Measurements from ENCODE around the gene PRPF39.
"Not testable (repeated sequence)": the region's sequence is repeated elsewhere in the genome, so short reads cannot be mapped to it uniquely, and the experiment has no call there.

PRPF39 gene

GRCh38 chr14:45135659-45136395, 51.9 kb downstream of the PRPF39 start, which contains the start of gene FANCM:
Gene FANCM (plus strand): TSS chr14:45135930. CDS start chr14:45136032, 102 bp downstream.
- peak within 1 kb of the TSS; percentile 96 for H2AFZ ChIP-seq (ENCODE audit: low read length, unreplicated experiment)
- no peaks in the 10 kb centered on the region for H3K27me3 ChIP-seq (ENCODE audit: insufficient read depth, low read length)
- peaks cover 11% of the 10 kb centered on the region for H3K4me1 ChIP-seq (ENCODE audit: control insufficient read depth, insufficient read depth, low read length, unreplicated experiment)
- H3K4me3 ChIP-seq (ENCODE audit: low read depth, low read length) = peak within 1 kb of the TSS; percentile 92
- peak within 1 kb of the TSS; percentile 66 for H3K27ac ChIP-seq (ENCODE audit: low read depth, low read length)
- H3K36me3 ChIP-seq (ENCODE audit: insufficient read depth, low read length) = no peaks in the 10 kb centered on the region
- H3K79me2 ChIP-seq (ENCODE audit: control insufficient read depth, insufficient read depth, low read length, unreplicated experiment) = peaks cover 73% of the 10 kb centered on the region

GRCh38 chr14:45136399-45136798, 52.5 kb downstream of the PRPF39 start:
- H3K27ac ChIP-seq (ENCODE audit: low read depth, low read length) = 0 out of 2 replicates have a peak overlapping the region, but pooled peaks have one; percentile 7
- H3K4me3 ChIP-seq (ENCODE audit: low read depth, low read length) = peak overlapping the region; percentile 92
- peaks cover 9% of the 10 kb centered on the region for H3K4me1 ChIP-seq (ENCODE audit: control insufficient read depth, insufficient read depth, low read length, unreplicated experiment)
- no peaks in the 10 kb centered on the region for H3K36me3 ChIP-seq (ENCODE audit: insufficient read depth, low read length)
- H2AFZ ChIP-seq (ENCODE audit: low read length, unreplicated experiment) = peak overlapping the region; percentile 66
- no peaks in the 10 kb centered on the region for H3K27me3 ChIP-seq (ENCODE audit: insufficient read depth, low read length)
- peaks cover 72% of the 10 kb centered on the region for H3K79me2 ChIP-seq (ENCODE audit: control insufficient read depth, insufficient read depth, low read length, unreplicated experiment)

- Histone ChIP-seq H3K4me1 (ENCODE audit: control insufficient read depth, insufficient read depth, low read length, unreplicated experiment) (peaks cover 9% of the 10 kb centered on the region), H3K27me3 (ENCODE audit: insufficient read depth, low read length) (no peaks in the 10 kb centered on the region), H3K79me2 (ENCODE audit: control insufficient read depth, insufficient read depth, low read length, unreplicated experiment) (peaks cover 61% of the 10 kb centered on the region)
Observed at GRCh38 chr14:45140661-45141187, 56.8 kb downstream of the PRPF39 start.

GRCh38 chr14:45142083-45142482, 58.2 kb downstream of the PRPF39 start:
- not testable (repeated sequence) for H3K27me3 ChIP-seq (ENCODE audit: insufficient read depth, low read length); H2AFZ ChIP-seq (ENCODE audit: low read length, unreplicated experiment); H3K36me3 ChIP-seq (ENCODE audit: insufficient read depth, low read length); H3K4me1 ChIP-seq (ENCODE audit: control insufficient read depth, insufficient read depth, low read length, unreplicated experiment); H3K4me3 ChIP-seq (ENCODE audit: low read depth, low read length); H3K27ac ChIP-seq (ENCODE audit: low read depth, low read length)
- H3K79me2 ChIP-seq (ENCODE audit: control insufficient read depth, insufficient read depth, low read length, unreplicated experiment) = peaks cover 52% of the 10 kb centered on the region

More at GRCh38 chr14:45140661-45141187, 56.8 kb downstream of the PRPF39 start:
- no peak overlapping the region for H3K27ac ChIP-seq (ENCODE audit: low read depth, low read length)
- no peak overlapping the region for H3K4me3 ChIP-seq (ENCODE audit: low read depth, low read length)
- no peak overlapping the region for H2AFZ ChIP-seq (ENCODE audit: low read length, unreplicated experiment)
- no peaks in the 10 kb centered on the region for H3K36me3 ChIP-seq (ENCODE audit: insufficient read depth, low read length)

DNA sequence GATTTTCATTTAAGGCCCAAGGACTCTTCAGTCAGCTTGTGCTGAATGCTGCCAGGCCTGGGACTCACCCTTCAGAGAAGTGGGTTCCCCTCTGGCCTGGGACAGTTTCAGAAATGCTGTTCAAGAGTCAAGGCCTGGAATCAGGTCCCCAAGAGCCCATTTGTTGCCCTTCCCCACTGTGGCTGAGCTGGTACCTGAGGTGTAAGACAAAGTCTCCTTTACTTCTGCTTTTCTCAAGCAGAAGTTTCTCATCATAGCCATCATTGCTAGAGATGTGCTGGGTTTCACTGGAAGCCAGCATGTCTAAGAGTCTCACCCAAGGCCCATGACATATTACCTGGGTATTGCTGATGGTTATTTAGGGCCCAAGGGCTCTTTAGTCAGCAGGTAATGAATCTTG, 60.7 kb downstream of the PRPF39 start:
- Histone ChIP-seq H3K4me1 (ENCODE audit: control insufficient read depth, insufficient read depth, low read length, unreplicated experiment) (no peaks in the 10 kb centered on the region), H3K27ac (ENCODE audit: low read depth, low read length) (no peak overlapping the region), H3K27me3 (ENCODE audit: insufficient read depth, low read length) (no peaks in the 10 kb centered on the region), H3K4me3 (ENCODE audit: low read depth, low read length) (no peak overlapping the region), H3K36me3 (ENCODE audit: insufficient read depth, low read length) (no peaks in the 10 kb centered on the region), H3K79me2 (ENCODE audit: control insufficient read depth, insufficient read depth, low read length, unreplicated experiment) (peaks cover 32% of the 10 kb centered on the region), H2AFZ (ENCODE audit: low read length, unreplicated experiment) (no peak overlapping the region)

GRCh38 chr14:45145214-45145613, 61.3 kb downstream of the PRPF39 start:
- Histone ChIP-seq H3K79me2 (ENCODE audit: control insufficient read depth, insufficient read depth, low read length, unreplicated experiment) (peaks cover 26% of the 10 kb centered on the region), H3K27ac (ENCODE audit: low read depth, low read length) (no peak overlapping the region)

DNA sequence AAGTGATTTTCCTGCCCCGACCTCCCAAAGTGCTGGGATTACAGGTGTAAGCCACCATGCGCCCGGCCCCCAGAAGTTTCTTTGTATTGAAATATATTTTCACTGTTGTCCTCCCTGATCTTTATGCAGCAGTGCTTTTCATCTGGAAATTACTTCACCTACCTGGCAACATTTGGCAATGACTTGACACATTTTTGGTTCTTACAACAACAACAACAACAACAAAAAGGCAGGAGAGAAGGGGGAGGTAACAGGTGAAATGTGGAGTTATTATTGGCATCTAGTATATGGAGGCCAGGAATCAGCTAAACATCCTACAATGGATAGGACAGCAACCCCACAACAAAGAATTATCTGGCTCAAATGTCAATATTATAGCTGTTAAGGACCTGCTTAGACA, 65.7 kb downstream of the PRPF39 start:
- H3K27me3 ChIP-seq (ENCODE audit: insufficient read depth, low read length) = no peaks in the 10 kb centered on the region
- no peak overlapping the region for H3K27ac ChIP-seq (ENCODE audit: low read depth, low read length)
- peaks cover 6% of the 10 kb centered on the region for H3K79me2 ChIP-seq (ENCODE audit: control insufficient read depth, insufficient read depth, low read length, unreplicated experiment)
- H3K36me3 ChIP-seq (ENCODE audit: insufficient read depth, low read length) = no peaks in the 10 kb centered on the region; the same call in 1 of the 2 replicates
- H3K4me1 ChIP-seq (ENCODE audit: control insufficient read depth, insufficient read depth, low read length, unreplicated experiment) = no peaks in the 10 kb centered on the region
- H3K4me3 ChIP-seq (ENCODE audit: low read depth, low read length) = no peak overlapping the region
- no peak overlapping the region for H2AFZ ChIP-seq (ENCODE audit: low read length, unreplicated experiment)

More at GRCh38 chr14:45145214-45145613, 61.3 kb downstream of the PRPF39 start:
- no peak overlapping the region for H2AFZ ChIP-seq (ENCODE audit: low read length, unreplicated experiment)
- no peaks in the 10 kb centered on the region for H3K4me1 ChIP-seq (ENCODE audit: control insufficient read depth, insufficient read depth, low read length, unreplicated experiment)
- no peaks in the 10 kb centered on the region for H3K36me3 ChIP-seq (ENCODE audit: insufficient read depth, low read length)
- H3K4me3 ChIP-seq (ENCODE audit: low read depth, low read length) = no peak overlapping the region
- H3K27me3 ChIP-seq (ENCODE audit: insufficient read depth, low read length) = no peaks in the 10 kb centered on the region

GRCh38 chr14:45150386-45150890, 66.5 kb downstream of the PRPF39 start:
- no peaks in the 10 kb centered on the region; the same call in 1 of the 2 replicates for H3K36me3 ChIP-seq (ENCODE audit: insufficient read depth, low read length)
- no peak overlapping the region for H3K4me3 ChIP-seq (ENCODE audit: low read depth, low read length)
- H3K27ac ChIP-seq (ENCODE audit: low read depth, low read length) = no peak overlapping the region
- no peaks in the 10 kb centered on the region for H3K27me3 ChIP-seq (ENCODE audit: insufficient read depth, low read length)
- no peak overlapping the region for H2AFZ ChIP-seq (ENCODE audit: low read length, unreplicated experiment)
- H3K4me1 ChIP-seq (ENCODE audit: control insufficient read depth, insufficient read depth, low read length, unreplicated experiment) = no peaks in the 10 kb centered on the region
- H3K79me2 ChIP-seq (ENCODE audit: control insufficient read depth, insufficient read depth, low read length, unreplicated experiment) = peaks cover 3% of the 10 kb centered on the region

- H3K4me1 ChIP-seq (ENCODE audit: control insufficient read depth, insufficient read depth, low read length, unreplicated experiment) = no peaks in the 10 kb centered on the region
Observed at GRCh38 chr14:45156067-45156466, 72.2 kb downstream of the PRPF39 start.

More at GRCh38 chr14:45156067-45156466, 72.2 kb downstream of the PRPF39 start:
- H3K27me3 ChIP-seq (ENCODE audit: insufficient read depth, low read length) = no peaks in the 10 kb centered on the region
- H2AFZ ChIP-seq (ENCODE audit: low read length, unreplicated experiment) = no peak overlapping the region
- H3K4me3 ChIP-seq (ENCODE audit: low read depth, low read length) = no peak overlapping the region
- no peak overlapping the region for H3K27ac ChIP-seq (ENCODE audit: low read depth, low read length)
- H3K79me2 ChIP-seq (ENCODE audit: control insufficient read depth, insufficient read depth, low read length, unreplicated experiment) = no peaks in the 10 kb centered on the region
- no peaks in the 10 kb centered on the region; the same call in 1 of the 2 replicates for H3K36me3 ChIP-seq (ENCODE audit: insufficient read depth, low read length)
